Measurements from ENCODE around the gene MACROD2.

MACROD2 gene

GRCh38 chr20:14062171-14062570 is 66.9 kb downstream of the MACROD2 start:
- DNase-seq (ENCODE audit: low read depth, low spot score): no peak

- DNase-seq (ENCODE audit: low read depth, low spot score): no peak
Measured at GRCh38 chr20:14062786-14063185, 67.5 kb downstream of the MACROD2 start.

GRCh38 chr20:14064333-14064732 is 69.0 kb downstream of the MACROD2 start:
- DNase-seq (ENCODE audit: low read depth, low spot score): no peak

- DNase-seq (ENCODE audit: low read depth, low spot score): no peak
Measured at GRCh38 chr20:14064921-14065320, 69.6 kb downstream of the MACROD2 start.

- DNase-seq (ENCODE audit: low read depth, low spot score): no peak
Measured at GRCh38 chr20:14065774-14066173, 70.5 kb downstream of the MACROD2 start.

- no peak for DNase-seq (ENCODE audit: low read depth, low spot score)
Measured at GRCh38 chr20:14067603-14068002, 72.3 kb downstream of the MACROD2 start.

GRCh38 chr20:14069796-14070195 is 74.5 kb downstream of the MACROD2 start:
- DNase-seq (ENCODE audit: low read depth, low spot score): no peak

- no peak for DNase-seq (ENCODE audit: low read depth, low spot score)
Measured at GRCh38 chr20:14093652-14094051, 98.3 kb downstream of the MACROD2 start.

- DNase-seq (ENCODE audit: low read depth, low spot score): no peak
Measured at GRCh38 chr20:14098261-14098660, 102.9 kb downstream of the MACROD2 start.

- DNase-seq (ENCODE audit: low read depth, low spot score): no peak
Measured at GRCh38 chr20:14113416-14113815, 118.1 kb downstream of the MACROD2 start.

- DNase-seq (ENCODE audit: low read depth, low spot score): no peak
Measured at GRCh38 chr20:14114065-14114704, 118.9 kb downstream of the MACROD2 start.

GRCh38 chr20:14116037-14116436 is 120.7 kb downstream of the MACROD2 start:
- no peak for DNase-seq (ENCODE audit: low read depth, low spot score)

- no peak for DNase-seq (ENCODE audit: low read depth, low spot score)
Measured at GRCh38 chr20:14117768-14118167, 122.5 kb downstream of the MACROD2 start.

- DNase-seq (ENCODE audit: low read depth, low spot score): no peak
Measured at GRCh38 chr20:14126856-14127255, 131.5 kb downstream of the MACROD2 start.

- no peak for DNase-seq (ENCODE audit: low read depth, low spot score)
Measured at GRCh38 chr20:14127514-14128223, 132.4 kb downstream of the MACROD2 start.

GRCh38 chr20:14134004-14134403 is 138.7 kb downstream of the MACROD2 start:
- no peak for DNase-seq (ENCODE audit: low read depth, low spot score)

GRCh38 chr20:14142171-14142570 is 146.9 kb downstream of the MACROD2 start:
- DNase-seq (ENCODE audit: low read depth, low spot score): no peak

- DNase-seq (ENCODE audit: low read depth, low spot score): no peak
Measured at GRCh38 chr20:14142964-14143627, 147.8 kb downstream of the MACROD2 start.

- no peak for DNase-seq (ENCODE audit: low read depth, low spot score)
Measured at GRCh38 chr20:14148042-14148441, 152.7 kb downstream of the MACROD2 start.

GRCh38 chr20:14155361-14155760 is 160.0 kb downstream of the MACROD2 start:
- no peak for DNase-seq (ENCODE audit: low read depth, low spot score)

- no peak for DNase-seq (ENCODE audit: low read depth, low spot score)
Measured at GRCh38 chr20:14178528-14178927, 183.2 kb downstream of the MACROD2 start.

GRCh38 chr20:14178952-14179351 is 183.6 kb downstream of the MACROD2 start:
- DNase-seq (ENCODE audit: low read depth, low spot score): no peak
